ENCODE data around the gene SLC39A10.
"Not testable (repeated sequence)": the region's sequence is repeated elsewhere in the genome, so short reads cannot be mapped to it uniquely, and the experiment has no call there.

The SLC39A10 gene

DNA sequence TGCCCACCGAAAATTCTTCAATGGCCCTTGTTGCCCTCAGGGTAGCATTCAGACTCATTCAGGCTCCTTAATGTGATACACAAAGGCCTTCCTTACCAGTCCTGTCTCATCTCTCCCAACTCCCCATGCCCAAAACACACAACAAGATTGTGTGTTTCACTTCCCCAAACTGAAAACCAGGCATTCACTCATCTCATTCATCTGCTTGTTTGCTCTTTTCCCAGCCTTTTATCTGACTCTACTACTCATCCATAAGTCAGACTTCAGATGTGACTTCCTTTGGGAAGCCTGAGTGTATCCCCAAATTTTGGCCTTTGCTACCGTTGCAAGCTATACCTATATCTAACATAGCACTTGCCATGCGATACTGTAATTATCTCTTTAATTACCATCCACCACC lies 9.7 kb upstream of the SLC39A10 start:
- no peak for DNase-seq

- not testable (repeated sequence) for DNase-seq
Measured at GRCh38 chr2:195648370-195648769, 8.7 kb upstream of the SLC39A10 start.

DNA sequence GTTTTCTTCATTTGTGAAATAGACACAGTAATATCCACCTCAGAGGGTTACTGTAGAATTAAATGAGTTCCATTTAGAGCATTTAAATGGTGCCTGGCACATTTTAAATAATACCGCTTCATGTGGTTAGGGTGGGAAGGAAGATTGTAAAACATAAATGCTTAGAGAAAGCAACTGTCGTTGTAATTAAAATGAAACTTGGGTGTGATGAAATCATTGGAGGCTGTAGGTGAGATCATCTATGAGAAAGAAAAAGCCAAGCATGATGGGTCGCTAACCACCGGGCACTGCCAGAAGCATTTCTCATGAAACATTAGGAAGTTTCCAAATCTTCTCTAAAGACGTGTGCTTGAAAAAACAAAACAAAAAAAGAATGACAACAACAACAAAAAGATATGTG lies 8.2 kb upstream of the SLC39A10 start:
- no peak for DNase-seq

GRCh38 chr2:195649629-195650190 lies 7.3 kb upstream of the SLC39A10 start:
- no peak for DNase-seq

- DNase-seq = no peak
Measured at GRCh38 chr2:195651046-195651445, 6.0 kb upstream of the SLC39A10 start.

DNA sequence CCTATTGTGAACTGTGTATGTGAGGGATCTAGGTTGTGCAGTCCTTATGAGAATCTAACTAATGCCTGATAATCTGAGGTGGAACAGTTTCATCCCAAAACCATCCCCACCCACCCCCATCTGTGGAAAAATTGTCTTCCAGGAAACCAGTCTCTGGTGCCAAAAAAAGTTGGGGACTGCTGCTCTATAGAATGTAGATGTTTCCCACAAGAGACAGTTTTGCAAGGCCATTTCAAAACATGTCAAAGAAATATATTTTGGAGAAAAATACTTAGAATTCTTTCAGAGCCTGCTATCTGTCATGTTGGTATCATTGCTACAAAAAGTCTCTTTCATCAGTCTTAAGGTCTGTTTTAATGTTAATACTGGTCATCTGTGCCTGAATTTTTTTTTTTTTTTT lies 4.1 kb upstream of the SLC39A10 start:
- no peak for DNase-seq

DNA sequence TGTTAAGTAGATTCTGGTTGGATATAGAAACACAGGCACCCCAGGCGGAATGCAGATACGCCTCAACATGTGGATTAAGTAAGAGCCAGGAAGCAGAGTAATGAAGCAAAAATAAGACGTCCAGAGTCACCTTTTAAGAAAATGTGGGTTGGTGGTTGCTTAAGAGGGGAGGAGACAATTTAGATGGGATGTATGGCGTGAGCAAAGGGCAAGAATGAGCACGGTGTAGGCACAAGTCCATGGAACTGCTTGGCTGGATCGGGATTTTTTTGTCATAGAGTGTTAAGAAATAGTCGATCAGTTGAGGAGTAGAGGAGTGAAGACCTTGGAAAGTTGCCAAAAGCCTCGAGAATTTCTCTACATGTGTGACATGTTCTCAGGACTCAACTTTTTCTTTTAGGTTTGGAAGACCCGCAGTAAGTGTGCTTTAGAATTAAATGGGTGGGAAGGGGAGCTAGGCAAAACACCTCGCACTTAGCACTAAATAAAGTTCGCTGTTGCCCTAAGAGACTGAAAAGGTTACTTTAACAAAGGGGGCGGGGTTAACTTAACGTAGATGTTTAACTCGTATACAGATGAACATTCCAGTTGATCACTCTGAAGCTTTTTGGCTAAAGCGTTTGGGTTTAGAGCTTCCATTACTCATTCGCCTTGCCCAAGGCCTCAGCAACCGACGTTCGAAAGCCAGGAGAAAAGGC lies 716 bp upstream of the SLC39A10 start:
- no peak for DNase-seq

- DNase-seq = peak; percentile 58
Measured at GRCh38 chr2:195657634-195658540, 861 bp downstream of the SLC39A10 start.

DNA sequence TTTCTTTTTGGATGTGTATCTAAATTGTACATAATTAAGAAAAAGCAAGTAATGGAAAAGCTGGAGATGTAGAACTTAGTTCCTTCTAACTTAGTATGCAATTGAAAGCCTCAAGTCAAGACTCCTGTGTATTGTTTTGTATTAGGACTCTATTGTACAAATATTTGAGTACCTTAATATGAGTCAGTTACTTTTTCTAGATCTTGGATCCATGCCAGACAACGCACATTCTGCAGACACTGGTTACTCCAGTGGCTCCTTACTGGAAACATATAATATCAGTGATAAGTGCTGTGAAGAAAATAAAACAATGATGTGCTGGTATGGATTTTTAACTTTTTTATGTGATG lies 1.5 kb downstream of the SLC39A10 start:
- no peak for DNase-seq

- no peak for DNase-seq
Measured at GRCh38 chr2:195659114-195659513, 2.1 kb downstream of the SLC39A10 start.

DNA sequence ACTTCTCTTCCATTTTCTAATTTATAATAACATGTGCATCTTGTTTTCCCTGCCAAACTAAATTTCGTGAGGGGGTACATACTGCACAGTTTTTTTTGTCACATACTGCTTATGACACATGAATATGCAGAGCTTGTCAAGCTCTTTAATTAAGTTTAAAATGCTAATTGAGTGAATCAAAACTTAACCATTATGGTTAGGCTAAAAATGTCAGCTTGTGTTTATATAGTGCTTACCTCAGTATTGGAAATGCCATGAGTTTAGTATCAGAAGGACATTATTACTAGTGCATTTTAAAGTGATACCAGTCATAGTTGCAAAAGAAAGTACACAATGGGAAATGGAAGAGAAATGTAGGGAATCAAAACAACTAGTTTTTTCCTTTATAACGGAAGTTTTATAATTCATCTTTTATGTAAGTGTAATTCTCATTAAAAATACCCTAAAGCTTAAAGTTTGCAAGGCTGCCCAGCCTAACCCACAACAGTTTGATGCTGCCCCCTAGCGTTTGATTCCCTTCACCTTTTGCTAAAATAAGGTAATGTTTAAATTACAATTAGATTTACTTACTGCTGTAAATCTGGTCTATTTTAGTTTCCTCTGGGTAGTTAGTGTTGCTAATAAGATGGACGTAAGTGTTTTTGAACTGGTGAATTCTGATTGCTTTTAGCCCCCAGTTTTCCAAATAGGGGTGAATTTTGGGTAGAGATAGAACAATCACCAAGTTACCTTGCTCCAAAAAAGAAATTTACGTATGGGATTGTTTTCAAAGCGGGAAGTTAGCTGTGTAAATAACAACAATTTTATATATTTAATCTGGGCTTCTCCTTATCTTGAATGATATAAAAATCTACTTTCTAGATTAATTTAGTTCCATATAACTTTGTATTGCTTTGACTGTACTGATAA lies 3.2 kb downstream of the SLC39A10 start:
- peak; percentile 48 for DNase-seq

DNA sequence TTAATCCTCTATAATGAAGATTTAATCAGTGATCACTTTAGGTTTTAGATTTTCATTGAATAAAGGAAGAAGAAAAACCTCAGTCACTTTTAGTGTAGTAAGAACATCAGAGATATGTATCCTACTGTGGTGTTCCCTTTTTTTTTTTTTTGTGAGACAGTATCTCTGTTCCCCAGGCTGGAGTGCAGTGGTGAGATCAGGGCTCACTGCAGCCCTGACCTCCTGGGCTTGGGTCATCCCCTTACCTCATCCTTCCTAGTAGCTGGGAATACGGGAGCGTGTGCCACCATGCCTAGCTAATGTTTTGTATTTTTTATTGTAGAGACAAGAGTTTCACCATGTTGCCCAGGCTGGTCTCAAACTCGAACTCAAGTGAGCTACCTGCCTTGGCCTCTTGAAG lies 5.1 kb downstream of the SLC39A10 start:
- no peak for DNase-seq

GRCh38 chr2:195663007-195663406 lies 6.0 kb downstream of the SLC39A10 start:
- no peak for DNase-seq

DNA sequence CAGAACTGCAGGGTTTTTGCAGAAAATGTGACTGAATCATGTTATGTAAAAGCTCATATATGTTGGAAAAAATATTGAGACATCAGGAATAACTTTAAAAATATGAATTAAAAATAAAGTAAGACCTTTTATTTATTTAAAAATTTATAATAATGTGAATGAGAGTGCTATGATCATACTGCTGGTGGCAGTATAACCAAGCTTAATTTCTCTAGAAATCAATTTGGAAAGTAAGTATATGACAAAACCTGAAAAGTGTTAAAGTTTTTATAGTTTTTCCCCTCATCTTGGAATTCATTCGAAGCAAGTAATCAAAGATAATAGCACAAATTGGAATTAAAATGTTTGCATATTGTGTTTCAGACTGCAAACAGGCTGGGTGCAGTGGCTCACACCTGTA lies 7.5 kb downstream of the SLC39A10 start:
- DNase-seq = no peak

- not testable (repeated sequence) for DNase-seq
Measured at GRCh38 chr2:195665153-195665552, 8.1 kb downstream of the SLC39A10 start.

DNA sequence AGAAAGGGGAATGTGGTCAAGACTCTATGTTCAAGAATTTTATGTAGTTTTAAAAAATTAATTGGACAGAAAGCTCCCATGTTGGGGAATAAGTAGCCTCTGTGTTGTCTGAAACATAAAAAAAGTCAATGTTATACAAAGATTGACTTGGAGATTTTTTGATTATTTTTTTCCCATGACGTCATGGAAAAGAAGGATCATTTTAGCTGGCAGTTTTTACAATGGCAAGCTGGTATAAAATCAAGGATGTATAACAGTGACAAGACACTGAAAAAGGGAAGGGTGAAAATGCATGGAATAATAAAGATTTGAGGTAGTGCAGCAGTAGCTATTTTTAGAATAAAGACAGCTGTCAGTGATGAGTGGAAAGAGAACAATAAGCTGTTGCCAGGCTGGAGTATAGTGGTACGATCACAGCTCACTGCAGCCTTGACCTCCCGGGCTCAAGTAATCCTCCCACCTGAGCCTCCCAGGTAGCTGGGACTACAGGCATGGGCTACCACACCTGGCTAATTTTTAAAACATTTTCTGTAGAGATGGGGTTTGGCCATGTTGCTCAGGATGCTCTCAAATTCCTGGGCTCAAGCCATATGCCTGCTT lies 9.2 kb downstream of the SLC39A10 start:
- no peak for DNase-seq

DNA sequence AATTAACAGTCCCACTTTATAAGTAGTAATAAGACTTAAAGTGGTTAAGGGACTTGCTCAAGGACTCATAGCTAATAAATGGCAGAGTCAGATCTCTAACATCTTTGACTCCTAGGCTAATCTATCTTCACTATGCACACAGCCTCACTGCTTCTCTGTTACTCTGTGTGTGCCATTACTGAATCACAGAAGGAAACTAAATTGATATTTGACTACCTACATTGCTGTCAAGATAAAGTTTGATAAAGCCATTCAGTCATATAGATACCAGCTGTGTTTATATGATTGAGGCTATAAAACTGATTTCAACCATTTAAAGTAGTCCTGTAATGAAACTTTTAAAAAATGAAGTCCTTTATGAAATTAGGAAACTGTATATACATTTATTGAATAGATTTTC lies 10.9 kb downstream of the SLC39A10 start:
- DNase-seq = no peak

DNA sequence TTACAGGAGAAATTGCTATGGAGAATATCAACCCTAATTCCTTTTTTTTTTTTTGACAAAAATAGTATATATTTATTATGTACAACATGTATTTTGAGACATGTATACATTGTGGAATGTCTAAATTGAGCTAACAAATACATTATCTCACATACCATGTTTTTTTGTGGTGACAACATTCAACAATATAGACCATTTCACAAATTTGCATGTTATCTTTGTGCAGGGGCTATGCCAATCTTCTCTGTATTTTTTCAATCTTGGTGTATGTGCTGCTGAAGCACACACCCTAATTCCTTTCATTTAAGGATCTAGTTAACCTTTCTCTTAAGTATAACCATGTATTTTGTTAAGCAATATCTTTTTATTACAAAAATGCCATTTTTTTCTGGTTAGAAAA lies 13.2 kb downstream of the SLC39A10 start:
- DNase-seq = no peak

DNA sequence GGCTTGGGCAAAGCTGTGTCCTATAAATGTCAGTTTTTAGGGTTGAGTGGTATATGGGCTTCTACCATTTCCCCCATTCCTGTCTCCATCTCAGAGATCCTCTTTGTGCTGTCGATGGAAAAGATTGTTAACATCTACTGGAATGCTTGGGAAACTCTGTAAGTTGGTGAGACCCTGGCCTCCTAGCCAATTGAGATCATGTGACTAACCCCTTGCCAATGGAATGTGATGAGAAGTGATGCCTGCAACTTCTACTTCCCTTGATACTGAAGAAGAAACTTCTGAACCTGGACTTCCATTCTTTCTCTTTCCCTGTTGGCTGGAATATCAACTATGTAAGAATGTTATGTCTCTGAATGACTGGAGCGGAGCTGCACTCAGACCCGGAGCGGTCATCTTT lies 14.5 kb downstream of the SLC39A10 start:
- no peak for DNase-seq

DNA sequence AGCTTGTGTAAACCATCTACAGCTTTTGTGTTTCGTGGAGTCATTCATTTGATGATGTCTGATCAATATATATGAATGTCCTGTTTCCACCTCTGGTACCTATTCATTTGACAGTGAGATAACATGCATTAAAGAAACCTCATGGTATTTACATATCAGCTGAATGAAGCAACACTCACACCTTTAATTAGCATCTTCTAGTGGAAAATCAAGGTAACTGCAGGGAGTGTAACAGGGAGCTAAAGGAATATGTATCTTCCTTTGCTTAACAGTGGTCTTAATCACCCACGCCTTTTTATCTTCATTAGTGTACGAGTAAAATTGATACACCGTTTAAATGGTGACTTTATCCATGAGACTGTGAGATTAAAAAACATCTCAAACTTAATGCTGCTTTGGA lies 15.6 kb downstream of the SLC39A10 start:
- DNase-seq = no peak

- DNase-seq = no peak
Measured at GRCh38 chr2:195674491-195675221, 17.6 kb downstream of the SLC39A10 start.
